Trophoblast cell (in vitro differentiated cells and primary cell): ENCODE measurements around the gene SLC27A1. TPM values are rescaled to one million over a fixed set of nuclear protein-coding genes. Genes with fewer than 3 reads are reported as not detected.

Experiments
- DNase-seq, 2 donors: peaks; one replicate each; pipeline ENCODE4 v3.0.0-alpha.2; 2016
- H2AFZ ChIP-seq: 2 replicates; pipeline ENCODE4 v1.6.1; 2013; ENCODE audit warnings: low read length, moderate library complexity, mild to moderate bottlenecking; ENCODE audit not compliant: insufficient read depth, poor library complexity
- H2AK5ac ChIP-seq: 2 replicates; pipeline ENCODE4 v1.6.1; 2013; ENCODE audit warnings: mild to moderate bottlenecking, low read length
- H2BK120ac ChIP-seq: 2 replicates; pipeline ENCODE4 v1.6.1; 2013; ENCODE audit warnings: low read length, mild to moderate bottlenecking, moderate library complexity; ENCODE audit not compliant: insufficient read depth, poor library complexity
- H2BK12ac ChIP-seq: 2 replicates; pipeline ENCODE4 v1.6.1; 2013; ENCODE audit warnings: mild to moderate bottlenecking, low read length, moderate library complexity
- H2BK5ac ChIP-seq: 2 replicates; pipeline ENCODE4 v1.6.1; 2013; ENCODE audit warnings: low read length, low read depth, moderate library complexity, mild to moderate bottlenecking; ENCODE audit not compliant: poor library complexity
- H3K14ac ChIP-seq: 2 replicates; pipeline ENCODE4 v1.6.1; 2013; ENCODE audit warnings: mild to moderate bottlenecking, low read length
- H3K18ac ChIP-seq: 2 replicates; pipeline ENCODE4 v1.6.1; 2013; ENCODE audit warnings: mild to moderate bottlenecking, low read length
- H3K23ac ChIP-seq: 2 replicates; pipeline ENCODE4 v1.6.1; 2013; ENCODE audit warnings: low read length
- H3K27ac ChIP-seq: 2 replicates; pipeline ENCODE4 v1.5.1; 2013; ENCODE audit warnings: low read depth, mild to moderate bottlenecking, inconsistent platforms, low read length, moderate library complexity
- H3K27me3 ChIP-seq: 2 replicates; pipeline ENCODE4 v1.6.1; 2013; ENCODE audit warnings: inconsistent platforms, mild to moderate bottlenecking, low read length, moderate library complexity; ENCODE audit not compliant: insufficient read depth
- H3K36me3 ChIP-seq, 2 experiments: 1 replicate in 1 of 2; 2 replicates in 1 of 2; pipeline ENCODE4 v1.6.1; 2013; ENCODE audit warnings: low read length in 2 of 2, mild to moderate bottlenecking in 2 of 2, moderate library complexity in 1 of 2; ENCODE audit not compliant: insufficient read depth in 2 of 2, control insufficient read depth in 1 of 2
- H3K4ac ChIP-seq: 2 replicates; pipeline ENCODE4 v1.6.1; 2013; ENCODE audit warnings: low read depth, mild to moderate bottlenecking, low read length, moderate library complexity
- H3K4me1 ChIP-seq, 2 experiments: 1 replicate in 1 of 2; 2 replicates in 1 of 2; pipeline ENCODE4 v1.6.1; 2013; ENCODE audit warnings: low read length in 2 of 2, mild to moderate bottlenecking in 2 of 2, moderate library complexity in 1 of 2; ENCODE audit not compliant: insufficient read depth in 2 of 2, control insufficient read depth in 1 of 2
- H3K4me2 ChIP-seq: 2 replicates; pipeline ENCODE4 v1.6.1; 2013; ENCODE audit warnings: inconsistent platforms, mild to moderate bottlenecking, low read length, moderate library complexity
- H3K4me3 ChIP-seq: 2 replicates; pipeline ENCODE4 v1.5.1; 2013; ENCODE audit warnings: mild to moderate bottlenecking, low read depth, low read length, inconsistent platforms
- H3K79me1 ChIP-seq: one replicate; pipeline ENCODE4 v1.6.1; 2013; ENCODE audit warnings: low read length
- H3K79me2 ChIP-seq: 2 replicates; pipeline ENCODE4 v1.6.1; 2013; ENCODE audit warnings: low read length, mild to moderate bottlenecking; ENCODE audit not compliant: control insufficient read depth, insufficient read depth, poor library complexity
- H3K9ac ChIP-seq: 2 replicates; pipeline ENCODE4 v1.6.1; 2013; ENCODE audit warnings: mild to moderate bottlenecking, low read length
- H3K9me3 ChIP-seq: 2 replicates; pipeline ENCODE4 v1.6.1; 2013; ENCODE audit warnings: low read depth, mild to moderate bottlenecking, control low read depth, inconsistent platforms, low read length; ENCODE audit not compliant: insufficient read depth
- H4K12ac ChIP-seq: 2 replicates; pipeline ENCODE4 v1.6.1; 2013; ENCODE audit warnings: low read depth, mild to moderate bottlenecking, low read length, moderate library complexity
- H4K8ac ChIP-seq: 2 replicates; pipeline ENCODE4 v1.6.1; 2013; ENCODE audit warnings: low read depth, mild to moderate bottlenecking, low read length, moderate library complexity
- H4K91ac ChIP-seq: one replicate; pipeline ENCODE4 v1.6.1; 2013; ENCODE audit warnings: low read depth, mild to moderate bottlenecking, low read length, moderate library complexity
- WGBS: extraction: QIAGEN DNeasy Blood & Tissue Kit; methylation state at CpG from one replicate; pipeline ENCODE4 v1.1.7; 2013; ENCODE audit warnings: missing lambda C conversion rate; ENCODE audit not compliant: insufficient read length, insufficient coverage; ENCODE audit errors: extremely low coverage; 5-methylcytosine and 5-hydroxymethylcytosine counted together
- polyA plus RNA-seq: library from polyadenylated mRNA; stranded (reverse); fragments of 200-250 nt; gene quantifications from 2 replicates; pipeline ENCODE4 v1.2.3, GENCODE V29; 2013

Gene SLC27A1
- polyA plus RNA-seq = 4.7 and 5.0 TPM in 2 replicates

- peaks cover 4 to 6% of the 10 kb centered on the region in 2 experiments for H3K4me1 ChIP-seq
- H3K14ac ChIP-seq = peak within 1 kb of the TSS; percentile 95
- peak within 1 kb of the TSS; percentile 98 for H3K4me2 ChIP-seq
- H2AK5ac ChIP-seq = no peak within 1 kb of the TSS
- peaks cover 3% of the 10 kb centered on the region for H3K79me1 ChIP-seq
- H3K27ac ChIP-seq = peak within 1 kb of the TSS; percentile 40
- H3K23ac ChIP-seq = no peak within 1 kb of the TSS
- H2BK12ac ChIP-seq = no peak within 1 kb of the TSS
- H3K9ac ChIP-seq = peak within 1 kb of the TSS; percentile 47
- H2AFZ ChIP-seq = peak within 1 kb of the TSS; percentile 100
- peak within 1 kb of the TSS; percentile 76 for H3K4ac ChIP-seq
- peak within 1 kb of the TSS; percentile 97 for H4K8ac ChIP-seq
- peak; percentile 99 for DNase-seq
- peaks cover 3% of the 10 kb centered on the region for H3K79me2 ChIP-seq
- H4K91ac ChIP-seq = peak within 1 kb of the TSS; percentile 83
- H2BK5ac ChIP-seq = peak within 1 kb of the TSS; percentile 66
- H3K18ac ChIP-seq = peak within 1 kb of the TSS; percentile 98
- no CpG with 5 or more reads among the region's 67 CpGs for WGBS
- peak within 1 kb of the TSS; percentile 92 for H4K12ac ChIP-seq
- no peaks in the 10 kb centered on the region for H3K36me3 ChIP-seq
- peak within 1 kb of the TSS; percentile 74 for H2BK120ac ChIP-seq
- H3K9me3 ChIP-seq = no peaks in the 10 kb centered on the region
- peak within 1 kb of the TSS; percentile 96 for H3K4me3 ChIP-seq
- H3K27me3 ChIP-seq = peaks cover 6% of the 10 kb centered on the region
Observed at GRCh38 chr19:17470068-17470841, at the start of gene SLC27A1. TSS of gene SLC27A1 (plus strand) at chr19:17470524. CDS start at chr19:17470541, 17 bp downstream.

- peaks cover 6% of the 10 kb centered on the region for H3K79me2 ChIP-seq
- no peak overlapping the region for H4K12ac ChIP-seq
- H3K14ac ChIP-seq = no peak overlapping the region
- no peak for DNase-seq
- no peak overlapping the region for H2BK120ac ChIP-seq
- WGBS = no CpG with 5 or more reads among the region's 4 CpGs
- no peak overlapping the region for H2AFZ ChIP-seq
- no peak overlapping the region for H4K8ac ChIP-seq
- H3K9ac ChIP-seq = no peak overlapping the region
- H3K4me2 ChIP-seq = no peak overlapping the region
- no peak overlapping the region for H2BK12ac ChIP-seq
- H3K9me3 ChIP-seq = no peaks in the 10 kb centered on the region
- no peak overlapping the region for H4K91ac ChIP-seq
- peaks cover 10% of the 10 kb centered on the region for H3K79me1 ChIP-seq
- no peak overlapping the region for H3K4me3 ChIP-seq
- H3K4me1 ChIP-seq = peaks cover 10 to 16% of the 10 kb centered on the region in 2 experiments
- H3K27me3 ChIP-seq = no peaks in the 10 kb centered on the region
- H3K18ac ChIP-seq = no peak overlapping the region
- H3K4ac ChIP-seq = no peak overlapping the region
- H2BK5ac ChIP-seq = no peak overlapping the region
- no peak overlapping the region for H3K23ac ChIP-seq
- no peak overlapping the region for H3K27ac ChIP-seq
- H2AK5ac ChIP-seq = no peak overlapping the region
- H3K36me3 ChIP-seq = peaks cover 5 to 6% of the 10 kb centered on the region in 2 experiments
Observed at GRCh38 chr19:17421942-17422341, 48.4 kb upstream of the SLC27A1 start.

GRCh38 chr19:17423429-17424208 lies 46.7 kb upstream of the SLC27A1 start:
- Histone ChIP-seq H3K4me2 (no peak overlapping the region), H4K8ac (no peak overlapping the region), H3K23ac (no peak overlapping the region), H3K4me3 (no peak overlapping the region), H3K4me1 (peaks cover 10 to 16% of the 10 kb centered on the region in 2 experiments), H2BK12ac (no peak overlapping the region), H2AK5ac (no peak overlapping the region), H4K12ac (no peak overlapping the region), H3K14ac (no peak overlapping the region), H3K9ac (no peak overlapping the region), H2AFZ (no peak overlapping the region), H2BK5ac (no peak overlapping the region), H3K9me3 (no peaks in the 10 kb centered on the region), H3K36me3 (peaks cover 5 to 6% of the 10 kb centered on the region in 2 experiments), H3K79me1 (peaks cover 10% of the 10 kb centered on the region), H3K27ac (no peak overlapping the region), H2BK120ac (no peak overlapping the region), H3K79me2 (peaks cover 6% of the 10 kb centered on the region), H4K91ac (no peak overlapping the region), H3K27me3 (no peaks in the 10 kb centered on the region), H3K4ac (no peak overlapping the region), H3K18ac (no peak overlapping the region)
- no CpG with 5 or more reads among the region's 20 CpGs for WGBS
- no peak for DNase-seq

- Histone ChIP-seq H3K4ac (no peak overlapping the region), H4K12ac (no peak overlapping the region), H3K9ac (no peak overlapping the region), H3K18ac (no peak overlapping the region), H3K4me3 (no peak overlapping the region), H3K14ac (no peak overlapping the region), H2AK5ac (no peak overlapping the region), H3K27ac (no peak overlapping the region), H3K79me2 (peaks cover 6% of the 10 kb centered on the region), H2AFZ (no peak overlapping the region), H2BK120ac (no peak overlapping the region), H3K4me1 (peaks cover 6 to 14% of the 10 kb centered on the region in 2 experiments), H4K8ac (no peak overlapping the region), H2BK12ac (no peak overlapping the region), H3K79me1 (peaks cover 8% of the 10 kb centered on the region), H2BK5ac (no peak overlapping the region), H3K4me2 (peak overlapping the region; percentile 52), H3K23ac (no peak overlapping the region), H3K36me3 (peaks cover 5 to 6% of the 10 kb centered on the region in 2 experiments), H3K9me3 (no peaks in the 10 kb centered on the region), H3K27me3 (no peaks in the 10 kb centered on the region), H4K91ac (no peak overlapping the region)
- no CpG with 5 or more reads among the region's 27 CpGs for WGBS
- peak; percentile 27 to 57 for DNase-seq
Observed at GRCh38 chr19:17424743-17425365, 45.5 kb upstream of the SLC27A1 start.
